ENCODE data around the gene DLD.

DNA sequence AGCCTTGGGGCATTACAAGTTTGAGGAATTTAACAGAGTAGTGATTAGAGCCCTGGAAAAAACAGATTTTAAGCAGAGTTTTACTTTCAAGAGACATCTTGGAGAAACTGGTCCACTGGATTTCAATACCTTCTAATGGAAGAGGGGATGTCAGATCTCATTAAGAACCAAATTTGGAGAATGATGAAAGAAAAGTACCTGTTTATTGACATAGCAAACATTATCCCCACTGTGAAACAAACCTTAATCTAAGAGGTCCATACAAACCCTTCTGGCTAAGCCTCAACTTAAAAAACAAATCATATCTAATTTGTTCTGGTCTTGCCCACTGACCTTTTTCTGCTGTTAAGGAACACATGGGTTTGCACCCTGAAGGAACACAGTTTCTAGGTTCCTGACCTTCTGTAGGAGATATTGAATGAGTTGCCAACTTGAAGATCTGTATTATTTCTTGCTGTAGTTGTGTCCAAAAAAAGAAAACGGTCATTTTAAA lies 58.5 kb downstream of the DLD start:
- TF ChIP-seq, protein P1, sequence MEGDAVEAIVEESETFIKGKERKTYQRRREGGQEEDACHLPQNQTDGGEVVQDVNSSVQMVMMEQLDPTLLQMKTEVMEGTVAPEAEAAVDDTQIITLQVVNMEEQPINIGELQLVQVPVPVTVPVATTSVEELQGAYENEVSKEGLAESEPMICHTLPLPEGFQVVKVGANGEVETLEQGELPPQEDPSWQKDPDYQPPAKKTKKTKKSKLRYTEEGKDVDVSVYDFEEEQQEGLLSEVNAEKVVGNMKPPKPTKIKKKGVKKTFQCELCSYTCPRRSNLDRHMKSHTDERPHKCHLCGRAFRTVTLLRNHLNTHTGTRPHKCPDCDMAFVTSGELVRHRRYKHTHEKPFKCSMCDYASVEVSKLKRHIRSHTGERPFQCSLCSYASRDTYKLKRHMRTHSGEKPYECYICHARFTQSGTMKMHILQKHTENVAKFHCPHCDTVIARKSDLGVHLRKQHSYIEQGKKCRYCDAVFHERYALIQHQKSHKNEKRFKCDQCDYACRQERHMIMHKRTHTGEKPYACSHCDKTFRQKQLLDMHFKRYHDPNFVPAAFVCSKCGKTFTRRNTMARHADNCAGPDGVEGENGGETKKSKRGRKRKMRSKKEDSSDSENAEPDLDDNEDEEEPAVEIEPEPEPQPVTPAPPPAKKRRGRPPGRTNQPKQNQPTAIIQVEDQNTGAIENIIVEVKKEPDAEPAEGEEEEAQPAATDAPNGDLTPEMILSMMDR (conservative IDR thresholded peaks at IDR 0.05; ENCODE audit: low read length), result no peak
- no peak for TF ChIP-seq EZH2phosphoT487 (IDR thresholded peaks at IDR 0.05; ENCODE audit: borderline replicate concordance, low read depth, low read length)
